Measurements from ENCODE around the gene CHRNB4.
"Not testable (repeated sequence)": the region's sequence is repeated elsewhere in the genome, so short reads cannot be mapped to it uniquely, and the experiment has no call there.

The CHRNB4 gene

GRCh38 chr15:78641102-78641748 lies at the start of gene CHRNB4:
CHRNB4 (minus strand) TSS chr15:78641210; CDS start chr15:78641133, 77 bp downstream.
- DNase-seq (ENCODE audit: low read depth in 2 of 2), result no peak

DNA sequence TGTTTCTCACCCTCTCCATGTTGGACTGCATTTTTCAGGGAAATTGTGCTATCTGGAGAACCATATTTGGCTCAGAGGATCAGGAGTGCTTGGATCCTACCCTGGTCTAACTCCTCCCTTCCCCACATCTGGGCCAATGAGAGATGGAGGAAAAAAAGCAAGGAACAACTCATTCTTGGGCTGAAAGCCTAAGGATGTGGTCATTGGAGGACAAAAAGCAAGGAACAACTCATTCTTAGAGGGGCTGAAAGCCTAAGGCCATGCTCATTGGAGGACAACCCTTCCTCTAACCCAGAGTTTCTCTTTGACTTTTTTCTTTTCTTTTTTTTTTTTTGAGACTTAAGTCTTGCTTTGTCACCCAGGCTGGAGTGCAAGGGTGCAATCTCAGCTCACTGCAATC lies 48.6 kb upstream of the CHRNB4 start:
- DNase-seq (ENCODE audit: low read depth in 2 of 2), result no peak

GRCh38 chr15:78685925-78686324 lies 44.9 kb upstream of the CHRNB4 start:
- no peak for DNase-seq (ENCODE audit: low read depth in 2 of 2)

DNA sequence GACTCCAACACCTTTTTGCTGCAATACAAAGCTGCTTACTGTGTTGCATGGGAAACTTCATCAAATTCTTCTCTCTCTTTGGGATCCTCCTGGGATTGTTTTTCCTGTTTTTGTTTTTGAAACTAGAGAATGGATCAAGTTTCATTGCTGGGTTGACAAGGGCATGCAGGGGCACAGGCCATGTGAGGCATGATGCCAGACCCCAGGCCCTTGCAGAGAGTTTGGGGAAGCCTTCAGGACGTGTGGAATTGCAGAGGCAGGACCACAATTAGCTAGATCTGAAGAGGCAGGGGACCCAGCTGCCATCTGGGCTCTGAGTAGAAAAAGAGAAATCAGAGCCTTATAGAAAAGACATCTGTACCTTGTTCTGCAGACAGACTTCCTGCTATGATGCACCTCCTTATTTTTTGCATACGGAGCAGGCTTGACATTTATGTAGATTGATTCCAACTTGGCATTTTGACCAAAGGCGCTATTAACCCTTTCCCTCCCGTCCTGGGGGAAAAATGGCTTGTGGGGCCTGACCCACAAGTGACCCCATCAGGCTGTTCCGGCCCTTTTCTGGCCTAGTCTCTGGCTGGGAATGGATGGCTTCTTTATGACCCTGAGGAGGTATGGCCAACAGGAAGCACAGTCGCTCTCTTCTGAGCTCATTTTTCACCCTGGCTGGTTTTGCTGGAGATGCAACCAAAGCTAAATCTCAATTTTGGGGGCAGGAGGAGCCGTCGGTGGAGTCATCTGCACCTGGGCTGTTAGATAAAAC lies 44.3 kb upstream of the CHRNB4 start:
- no peak for DNase-seq (ENCODE audit: low read depth in 2 of 2)

- DNase-seq (ENCODE audit: low read depth in 2 of 2), result no peak
Observed at GRCh38 chr15:78684657-78685056, 43.6 kb upstream of the CHRNB4 start.

GRCh38 chr15:78683599-78683998 lies 42.6 kb upstream of the CHRNB4 start:
- not testable (repeated sequence) for DNase-seq (ENCODE audit: low read depth in 2 of 2)

- DNase-seq (ENCODE audit: low read depth in 2 of 2), result no peak
Observed at GRCh38 chr15:78682693-78683410, 41.8 kb upstream of the CHRNB4 start.

- no peak for DNase-seq (ENCODE audit: low read depth in 2 of 2)
Observed at GRCh38 chr15:78682004-78682651, 41.1 kb upstream of the CHRNB4 start.

DNA sequence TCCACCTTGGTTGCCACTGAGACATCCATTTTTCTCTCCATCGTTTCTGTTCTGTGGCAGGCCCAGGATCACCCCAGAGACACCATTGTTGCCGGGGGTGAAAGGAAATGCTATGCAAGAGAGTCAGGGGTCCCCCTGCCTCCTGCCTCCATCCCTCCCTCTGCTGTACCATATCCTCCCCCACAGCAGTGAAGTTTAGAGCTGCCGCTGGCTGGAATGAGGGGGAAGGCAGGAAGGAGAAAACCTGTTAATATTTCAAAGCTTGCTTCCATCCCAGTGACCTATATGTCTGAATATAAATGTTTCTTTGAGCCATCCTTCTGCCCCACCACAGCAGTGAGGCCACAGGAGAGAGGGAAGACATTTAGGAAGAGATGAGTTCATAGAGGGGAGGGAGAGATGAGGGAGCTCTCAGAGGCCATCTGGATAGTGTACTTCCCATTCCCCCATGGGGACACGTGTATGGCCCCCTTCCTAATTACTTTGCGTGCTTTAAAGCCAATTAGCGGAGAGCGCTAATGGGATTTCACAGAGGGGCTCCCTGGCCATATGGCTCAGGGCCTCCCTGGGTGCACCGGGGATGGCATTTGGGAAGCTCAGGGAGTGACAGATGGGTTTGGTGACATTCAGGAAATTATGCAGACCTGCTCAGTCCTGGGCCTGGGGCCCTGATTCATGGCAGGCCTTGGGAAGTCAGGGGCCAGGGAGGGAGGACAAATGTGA lies 40.4 kb upstream of the CHRNB4 start:
- no peak for DNase-seq (ENCODE audit: low read depth in 2 of 2)

DNA sequence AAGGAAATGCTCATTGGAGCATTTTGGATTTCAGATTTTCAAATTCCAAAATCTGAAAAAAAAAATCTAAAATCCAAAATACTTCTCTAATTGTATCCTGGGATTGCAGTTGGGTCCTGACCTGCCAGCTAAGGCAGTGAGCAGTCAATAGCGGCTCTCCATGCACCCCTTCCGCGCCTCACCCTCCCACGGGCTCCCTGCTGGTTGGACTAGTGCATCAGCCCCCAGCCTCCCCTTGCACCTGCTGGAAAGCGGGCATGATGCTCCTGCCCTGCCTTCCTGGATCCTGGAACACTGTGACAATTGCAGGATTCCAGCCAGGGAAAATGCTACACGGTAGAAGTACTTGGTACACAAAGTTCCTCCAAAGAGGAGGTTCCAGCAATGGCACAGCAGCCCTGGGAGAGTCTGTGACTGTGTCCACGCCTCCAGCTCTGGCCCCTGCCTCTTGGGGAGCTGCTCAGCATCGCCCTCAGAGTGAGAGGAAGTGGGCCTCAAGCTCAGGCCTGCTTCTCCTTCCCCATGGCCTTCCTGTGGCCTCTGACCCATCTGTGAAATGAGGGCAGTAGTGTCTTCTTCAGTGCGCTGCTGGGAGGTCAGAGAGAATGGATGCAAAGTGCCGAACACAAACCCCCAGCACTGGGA lies 39.5 kb upstream of the CHRNB4 start:
- no peak for DNase-seq (ENCODE audit: low read depth in 2 of 2)

GRCh38 chr15:78679089-78679511 lies 38.1 kb upstream of the CHRNB4 start:
- DNase-seq (ENCODE audit: low read depth in 2 of 2), result no peak

DNA sequence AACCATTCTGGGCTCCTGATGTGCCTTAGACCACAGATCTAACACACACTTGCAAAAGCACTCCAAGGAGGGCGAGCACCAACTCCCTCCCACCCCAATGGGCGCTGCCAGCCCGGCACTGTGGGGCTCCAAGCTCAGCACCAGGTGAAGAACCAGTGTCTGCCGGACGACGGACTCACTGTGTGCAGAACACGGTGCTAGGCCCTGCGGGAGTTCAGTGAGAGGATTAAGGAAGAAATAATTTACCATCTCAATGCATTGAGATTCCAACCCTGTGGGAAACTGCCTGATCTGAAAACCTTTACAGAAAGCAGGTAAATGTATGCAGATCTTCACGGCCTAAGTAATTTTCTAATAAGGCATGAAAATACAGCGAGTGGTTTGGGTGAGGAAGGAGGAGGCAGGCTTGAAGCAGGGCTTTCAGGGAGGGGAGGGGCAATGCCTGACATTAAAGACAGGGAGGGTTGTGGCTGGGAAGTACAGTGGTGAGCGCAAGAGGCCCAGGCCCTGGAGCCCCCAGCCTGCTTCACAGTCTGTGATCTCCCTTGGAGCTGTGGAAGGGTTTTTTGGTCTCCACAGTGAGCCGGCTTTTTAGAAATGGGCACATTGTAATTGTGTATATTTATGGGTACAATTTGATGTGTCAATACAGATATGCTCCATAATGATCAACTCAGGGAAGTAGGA lies 35.6 kb upstream of the CHRNB4 start:
- no peak for DNase-seq (ENCODE audit: low read depth in 2 of 2)

- no peak for DNase-seq (ENCODE audit: low read depth in 2 of 2)
Observed at GRCh38 chr15:78675617-78676360, 34.8 kb upstream of the CHRNB4 start.

GRCh38 chr15:78675206-78675605 lies 34.2 kb upstream of the CHRNB4 start:
- no peak for DNase-seq (ENCODE audit: low read depth in 2 of 2)

DNA sequence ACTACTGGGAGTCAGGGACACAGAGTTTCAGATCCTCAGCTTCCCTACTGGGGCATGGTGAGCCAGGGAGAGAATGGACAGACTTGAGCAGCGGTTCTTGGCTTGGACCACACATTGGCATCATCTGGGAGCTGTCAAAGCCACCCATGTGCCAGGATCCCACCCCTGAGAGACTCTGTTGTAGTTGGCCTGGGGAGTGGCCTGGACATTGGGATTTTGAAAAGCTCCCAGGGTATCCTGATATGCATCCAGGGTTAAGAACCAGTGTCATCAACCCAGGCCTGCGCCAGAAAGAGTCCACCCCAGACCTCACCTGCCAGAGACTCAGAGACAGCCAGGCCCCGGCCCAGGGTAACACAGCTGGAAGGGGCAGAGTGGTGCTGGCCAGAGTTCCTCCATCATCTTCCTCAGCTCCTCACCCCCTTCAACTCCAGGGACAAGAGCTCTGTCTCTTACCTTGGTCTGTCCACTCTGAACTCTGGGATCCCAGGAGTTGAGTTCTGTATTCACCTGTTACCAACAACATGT lies 33.0 kb upstream of the CHRNB4 start:
- no peak for DNase-seq (ENCODE audit: low read depth in 2 of 2)

GRCh38 chr15:78673476-78673875 lies 32.5 kb upstream of the CHRNB4 start:
- no peak for DNase-seq (ENCODE audit: low read depth in 2 of 2)

GRCh38 chr15:78672285-78673014 lies 31.4 kb upstream of the CHRNB4 start:
- no peak for DNase-seq (ENCODE audit: low read depth in 2 of 2)

DNA sequence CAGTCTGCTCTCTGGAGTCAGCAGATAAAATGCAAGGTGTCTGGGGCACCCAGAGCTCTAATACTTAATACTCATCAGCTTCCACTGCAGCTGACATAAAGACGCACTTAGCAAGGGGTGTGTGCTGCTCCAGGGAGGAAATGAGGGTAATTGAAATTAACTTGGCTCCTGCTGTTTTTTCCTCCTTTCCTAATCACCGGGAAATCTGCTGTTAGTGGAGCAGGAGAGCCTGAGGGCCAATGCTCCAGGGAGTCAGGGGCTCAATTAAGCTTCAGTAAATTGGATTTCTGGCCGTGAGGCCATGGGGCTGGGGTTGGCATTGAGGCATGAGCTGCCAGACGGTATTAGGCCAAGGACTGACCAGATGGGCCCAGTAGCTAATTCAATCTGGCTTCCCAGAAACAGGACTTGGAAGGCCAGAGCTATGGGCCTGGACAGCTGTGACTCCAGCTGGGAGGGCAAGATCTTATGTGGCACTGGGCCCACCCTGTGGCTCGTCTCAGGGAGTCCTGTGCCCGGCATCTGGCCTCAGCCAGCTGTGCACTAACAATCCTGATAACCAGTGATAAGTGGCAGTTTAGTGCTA lies 30.7 kb upstream of the CHRNB4 start:
- no peak for DNase-seq (ENCODE audit: low read depth in 2 of 2)
